ENCODE measurements around the gene C1orf21.
"Not testable (repeated sequence)": the region's sequence is repeated elsewhere in the genome, so short reads cannot be mapped to it uniquely, and the experiment has no call there.

Gene C1orf21, protein sequence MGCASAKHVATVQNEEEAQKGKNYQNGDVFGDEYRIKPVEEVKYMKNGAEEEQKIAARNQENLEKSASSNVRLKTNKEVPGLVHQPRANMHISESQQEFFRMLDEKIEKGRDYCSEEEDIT

DNA sequence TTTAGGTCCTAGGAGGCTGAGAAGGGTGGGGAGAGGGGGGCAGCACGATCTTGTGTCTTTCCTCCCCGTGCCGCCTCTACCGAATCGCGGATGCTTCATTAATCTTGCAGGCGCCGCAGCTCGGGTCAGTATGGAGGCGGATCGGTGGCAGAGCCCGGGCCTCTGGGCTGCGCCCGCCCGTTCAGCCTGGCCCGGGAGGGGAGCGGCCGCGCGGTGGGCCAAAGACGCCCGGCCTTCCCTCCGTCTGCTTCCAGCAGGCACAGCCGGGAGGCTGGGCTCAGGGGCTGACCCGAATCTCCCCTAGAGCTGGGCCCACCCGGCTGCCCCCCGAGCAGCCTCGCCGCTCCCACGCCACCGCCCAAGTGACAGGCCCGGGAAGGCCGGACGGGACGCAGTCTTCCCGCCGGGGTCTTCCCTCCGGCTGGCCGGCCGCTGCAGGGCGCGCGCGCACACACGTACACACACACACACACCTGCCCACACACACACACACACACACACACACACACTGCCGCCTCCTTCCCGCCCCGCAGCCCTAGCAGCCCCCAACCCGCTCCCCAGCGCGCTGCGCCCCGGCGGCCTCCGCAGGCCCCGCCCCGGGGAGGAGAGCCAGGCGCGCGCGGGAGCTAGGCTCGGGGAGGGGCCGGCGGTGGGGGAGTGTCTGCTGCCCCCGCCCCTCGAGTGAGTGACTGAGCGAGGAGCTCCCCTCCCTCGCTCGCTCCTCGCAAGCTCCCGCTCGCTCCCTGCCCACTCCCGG, at the start of gene C1orf21:
Gene C1orf21, plus strand, starts transcription at position 718 of the 757 bp plus-strand sequence. CDS start 90,481 bp downstream, outside the sequence.
- DNase-seq, result peak; percentile 95

DNA sequence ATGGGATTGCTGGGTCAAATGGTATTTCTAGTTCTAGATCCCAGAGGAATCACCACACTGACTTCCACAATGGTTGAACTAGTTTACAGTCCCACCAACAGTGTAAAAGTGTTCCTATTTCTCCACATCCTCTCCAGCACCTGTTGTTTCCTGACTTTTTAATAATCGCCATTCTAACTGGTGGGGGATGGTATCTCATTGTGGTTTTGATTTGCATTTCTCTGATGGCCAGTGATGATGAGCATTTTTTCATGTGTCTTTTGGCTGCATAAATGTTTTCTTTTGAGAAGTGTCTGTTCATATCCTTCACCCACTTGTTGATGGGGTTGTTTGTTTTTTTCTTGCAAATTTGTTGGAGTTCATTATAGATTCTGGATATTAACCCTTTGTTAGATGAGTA, 49.0 kb upstream of the C1orf21 start:
- not testable (repeated sequence) for DNase-seq

DNA sequence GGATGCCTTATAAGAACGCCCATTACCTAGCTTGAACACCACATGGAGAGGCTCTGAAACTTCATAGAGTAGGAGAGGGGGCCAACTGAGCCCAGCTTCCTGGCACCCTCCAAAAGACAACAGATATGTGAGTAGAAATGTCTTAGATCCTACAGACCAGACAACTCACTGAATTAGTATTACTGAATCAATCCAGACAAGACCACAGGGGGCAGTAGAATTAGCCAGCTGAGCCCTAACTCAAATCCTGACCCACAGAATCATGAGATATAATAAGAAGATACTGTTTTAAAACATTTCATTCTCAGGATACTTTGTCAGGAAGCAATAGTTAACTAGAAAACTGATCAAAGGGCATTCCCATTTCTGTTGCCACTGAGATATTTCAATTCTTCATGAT, 45.8 kb upstream of the C1orf21 start:
- no peak for DNase-seq

DNA sequence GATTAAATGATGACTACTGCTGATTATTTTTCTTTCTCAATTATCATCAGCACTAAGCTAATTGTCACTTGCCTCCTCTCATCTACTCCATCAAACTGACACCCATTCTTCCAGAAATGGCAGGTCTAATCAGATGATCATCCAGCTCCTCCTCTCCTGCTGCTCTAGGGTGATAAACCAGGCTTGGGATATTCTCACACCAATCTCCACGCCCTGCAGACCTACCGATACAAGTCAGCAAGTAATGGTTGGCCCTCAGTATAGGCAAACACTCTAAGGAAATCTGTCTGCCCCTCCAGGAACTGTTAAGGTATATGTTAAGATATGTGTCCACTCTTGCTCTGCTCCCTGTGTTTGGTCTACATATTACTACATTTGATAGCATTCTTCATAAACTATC, 36.3 kb upstream of the C1orf21 start:
- DNase-seq, result no peak

DNA sequence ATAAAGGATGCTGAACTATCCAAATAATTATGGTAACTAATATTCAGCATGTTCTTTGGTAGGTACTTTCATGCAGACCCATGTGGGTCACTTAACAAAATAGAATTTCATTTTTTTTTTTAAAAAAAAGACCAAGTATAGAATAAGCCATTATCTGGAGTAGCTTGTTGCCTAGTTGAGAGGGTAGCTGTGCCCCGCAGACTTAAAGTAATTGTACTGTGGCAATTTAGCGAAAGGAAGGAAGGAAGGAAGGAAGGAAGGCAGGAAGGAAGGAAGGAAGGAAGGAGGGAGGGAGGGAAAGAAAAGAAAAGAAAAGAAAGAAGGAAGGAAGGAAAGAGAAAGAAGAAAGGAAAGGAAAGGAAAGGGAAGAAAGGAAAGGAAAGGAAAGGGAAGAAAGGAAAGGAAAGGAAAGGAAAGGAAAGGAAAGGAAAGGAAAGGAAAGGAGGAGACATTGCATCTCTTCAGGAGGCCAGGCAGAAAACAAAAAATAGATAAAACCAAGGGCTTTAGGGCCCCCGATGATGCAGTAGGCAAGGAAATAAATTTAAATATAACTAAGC, 35.3 kb upstream of the C1orf21 start:
- no peak for DNase-seq

DNA sequence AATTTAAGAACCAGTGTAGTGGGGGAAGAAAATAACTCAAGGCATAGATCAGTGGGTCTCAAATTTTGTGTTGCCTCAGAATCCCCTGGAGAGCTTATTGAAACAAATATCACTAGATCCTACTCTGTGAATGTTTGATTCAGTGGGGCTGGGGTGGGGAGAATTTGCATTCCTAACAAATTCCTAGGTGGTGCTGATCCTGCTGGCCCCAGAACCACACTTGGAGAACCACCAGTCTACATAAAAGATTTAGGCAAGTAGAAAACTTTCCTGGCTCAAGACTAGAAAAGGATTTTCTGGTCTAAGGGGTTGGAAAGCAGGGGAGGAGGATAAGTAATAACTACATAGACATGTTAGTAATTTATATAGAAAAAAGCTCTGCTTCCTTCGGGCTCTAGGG, 34.1 kb upstream of the C1orf21 start:
- DNase-seq, result no peak

DNA sequence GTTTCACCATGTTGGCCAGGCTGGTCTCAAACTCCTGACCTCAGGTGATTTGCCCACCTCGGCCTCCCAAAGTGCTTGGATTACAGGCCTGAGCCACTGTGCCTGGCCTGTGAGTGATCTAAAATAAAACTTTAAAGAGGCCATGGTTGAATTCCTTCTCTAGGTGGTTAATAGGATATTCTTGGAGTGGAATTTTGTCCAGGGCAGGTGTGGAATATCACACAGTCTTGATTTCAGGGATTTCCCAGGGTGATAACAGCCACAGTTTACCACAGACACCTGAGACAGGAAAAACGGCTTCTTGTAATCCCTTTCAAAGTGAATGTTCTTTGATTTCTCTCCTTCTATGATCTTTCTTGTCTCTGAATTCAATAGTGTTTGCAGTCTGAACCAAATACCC, 32.1 kb upstream of the C1orf21 start:
- no peak for DNase-seq

DNA sequence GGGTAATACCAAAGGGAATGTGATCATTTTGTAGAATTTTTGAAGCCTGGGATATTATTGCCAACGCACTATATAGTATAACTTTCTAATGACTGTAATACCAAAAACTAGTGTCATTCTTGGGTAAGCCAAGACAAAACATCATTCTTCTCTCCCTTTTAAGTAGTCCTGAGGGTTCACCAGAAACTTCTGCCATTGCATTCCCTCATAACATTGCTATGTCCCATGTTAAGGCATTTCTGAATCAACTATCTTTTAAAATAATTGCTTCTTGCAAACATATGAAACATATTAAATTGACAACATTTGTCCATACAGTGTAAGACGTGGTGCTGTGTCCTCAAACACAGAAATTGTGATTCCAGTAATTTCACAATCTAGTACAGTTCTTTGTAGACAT, 29.9 kb upstream of the C1orf21 start:
- no peak for DNase-seq

DNA sequence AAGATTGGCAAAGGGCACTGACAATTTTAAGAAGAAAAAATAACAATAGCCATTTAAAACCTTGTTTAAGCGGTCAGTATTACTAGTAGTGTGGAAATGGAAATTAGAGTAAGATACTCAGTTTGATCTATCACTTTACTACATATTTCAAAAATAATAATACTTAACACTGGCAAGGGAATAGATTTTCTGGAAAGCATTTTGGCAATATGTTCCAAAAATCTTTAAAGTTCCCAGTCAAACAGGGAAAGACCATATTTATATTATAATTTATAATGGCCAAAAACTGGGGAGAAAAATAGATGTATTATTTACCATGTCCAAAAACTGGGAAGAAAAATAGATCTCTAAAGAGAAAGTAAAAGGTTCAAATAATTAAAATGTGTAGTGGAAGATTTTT, 28.6 kb upstream of the C1orf21 start:
- no peak for DNase-seq

DNA sequence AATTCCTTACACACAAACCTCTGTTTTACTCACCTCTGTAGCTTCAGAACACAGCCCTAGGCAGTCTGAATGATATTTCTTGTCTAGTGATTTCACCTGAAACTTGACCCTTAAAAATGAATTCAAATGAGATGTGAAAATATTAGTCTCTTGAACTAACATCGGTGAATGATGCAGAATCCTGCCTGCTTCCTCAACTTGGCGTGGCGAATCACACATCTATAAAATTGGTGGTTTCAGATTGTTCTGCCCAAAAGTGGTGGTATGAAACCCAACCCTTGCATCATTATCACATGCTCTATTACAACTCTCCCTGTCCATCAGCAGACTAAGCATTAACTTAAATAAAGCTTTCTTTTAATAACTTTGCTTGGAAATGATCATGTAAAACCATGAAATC, 26.9 kb upstream of the C1orf21 start:
- DNase-seq, result no peak

DNA sequence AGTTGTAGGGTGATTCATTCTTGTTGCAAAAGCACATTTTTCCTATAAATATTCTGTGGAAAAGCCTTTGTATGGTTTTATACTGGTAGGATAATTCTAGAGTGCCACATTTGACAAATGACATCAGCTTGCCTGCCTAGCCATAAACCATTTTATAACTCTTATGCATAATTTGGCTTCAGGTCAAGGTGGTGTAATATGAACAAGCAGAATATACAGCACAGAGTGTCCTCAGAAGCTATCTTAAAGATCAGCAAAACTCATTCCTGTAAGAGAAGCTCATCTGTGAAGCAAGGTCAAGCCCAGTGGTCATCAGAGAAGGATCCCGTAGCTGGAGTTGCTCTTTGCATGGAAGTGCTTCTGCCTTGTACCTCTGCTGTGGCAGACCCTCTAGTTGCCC, 24.0 kb upstream of the C1orf21 start:
- no peak for DNase-seq

DNA sequence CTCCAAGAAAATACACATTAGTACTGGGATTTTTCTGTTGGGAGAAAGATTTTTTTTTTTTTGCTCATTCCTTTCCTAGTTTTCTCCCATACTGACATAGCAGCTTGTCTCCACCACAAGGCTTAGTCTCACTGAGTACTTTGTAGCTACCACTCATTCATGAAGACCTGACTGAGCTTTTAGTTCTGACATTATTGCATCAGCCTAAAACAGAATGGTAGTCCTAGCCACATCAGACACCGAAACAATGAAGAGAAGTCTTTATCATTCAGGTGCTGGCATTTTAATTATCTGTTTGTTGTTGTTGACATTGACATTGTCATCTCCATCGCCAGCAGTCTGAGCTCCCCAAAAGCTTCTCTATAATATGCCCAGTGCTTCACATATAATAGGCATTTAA, 21.1 kb upstream of the C1orf21 start:
- no peak for DNase-seq

DNA sequence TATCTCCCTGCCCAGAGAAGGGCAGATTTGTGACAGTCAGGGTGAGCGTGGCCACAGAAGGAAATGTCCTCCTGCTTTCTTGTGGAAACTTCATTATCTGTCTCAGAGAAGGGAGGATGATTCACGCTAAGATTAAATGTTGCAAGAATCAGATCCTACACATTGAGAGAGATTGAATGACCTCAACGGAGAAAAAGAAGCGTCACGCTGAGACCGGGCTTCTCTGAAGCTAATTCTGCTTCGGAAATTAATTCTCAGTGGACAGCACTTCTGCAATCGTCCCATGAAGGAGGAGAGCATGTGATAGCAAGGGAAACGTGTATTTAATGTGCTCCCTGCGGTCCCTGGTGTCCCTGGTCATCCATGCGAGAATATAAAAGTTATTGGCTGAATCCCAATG, 19.8 kb upstream of the C1orf21 start:
- DNase-seq, result peak; percentile 21

DNA sequence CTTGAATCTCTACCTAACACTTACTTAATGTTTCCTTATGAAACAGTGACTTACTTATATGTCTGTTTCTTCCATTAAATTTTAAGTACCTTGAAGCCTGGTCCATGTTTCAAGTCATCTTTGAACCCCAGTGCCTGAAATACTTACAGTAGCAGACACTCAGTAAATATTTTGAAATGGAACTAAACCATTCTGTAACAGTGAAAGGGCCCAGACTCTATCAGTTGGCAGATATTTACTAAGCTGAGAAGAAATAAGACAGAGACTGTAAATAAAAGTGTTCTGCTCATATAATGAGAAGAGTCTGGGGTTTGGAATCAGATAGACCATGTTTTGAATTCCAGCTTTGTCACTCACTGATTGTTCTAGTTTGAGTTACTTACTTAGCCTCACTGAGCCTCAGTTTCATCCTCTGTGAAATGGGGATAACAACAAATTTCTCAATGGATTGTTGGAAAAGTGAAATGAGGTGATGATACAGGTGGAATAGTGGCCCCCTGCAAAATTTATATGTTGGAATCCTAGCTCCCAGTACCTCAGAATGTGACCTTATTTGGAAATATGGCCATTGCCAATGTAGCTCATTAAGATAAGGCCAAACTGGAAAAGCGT, 19.3 kb upstream of the C1orf21 start:
- DNase-seq, result no peak

DNA sequence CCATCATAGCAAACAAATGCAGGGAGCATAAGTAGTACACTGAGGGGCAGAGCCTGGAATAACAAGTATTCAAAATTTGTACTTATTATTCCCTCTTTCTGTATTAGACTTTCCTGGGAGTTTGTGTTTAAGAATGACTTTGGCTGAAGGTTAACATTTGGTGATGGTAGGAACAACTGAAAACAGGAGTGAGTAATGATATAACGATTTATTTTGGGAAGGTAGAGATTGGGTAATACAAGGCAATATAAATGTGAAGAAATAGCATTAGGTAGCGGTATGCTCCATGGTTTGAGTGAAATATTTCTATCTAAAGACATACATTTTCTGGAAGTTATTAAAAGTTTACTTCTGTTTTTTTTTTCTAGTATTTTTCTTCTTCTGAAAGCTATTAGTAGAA, 18.5 kb upstream of the C1orf21 start:
- DNase-seq, result no peak

DNA sequence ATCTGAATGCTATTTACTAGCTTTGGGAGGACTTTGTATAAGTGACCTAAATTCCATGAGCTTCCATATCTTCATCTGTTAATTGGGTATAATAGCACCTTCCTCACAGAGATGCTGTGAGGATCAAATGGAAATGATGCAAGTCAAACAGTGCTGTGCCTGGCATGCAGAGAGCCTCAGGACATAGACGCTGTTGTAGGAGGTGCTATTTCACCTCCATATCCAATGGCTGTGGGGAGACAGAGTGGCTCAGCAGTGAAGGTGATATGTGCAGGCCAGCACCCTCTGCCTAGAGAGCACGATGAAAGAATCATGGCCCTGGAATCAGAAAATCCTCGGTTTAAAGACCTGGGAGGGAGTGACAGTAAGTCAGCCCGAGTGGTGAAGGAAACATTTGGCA, 16.0 kb upstream of the C1orf21 start:
- DNase-seq, result no peak

DNA sequence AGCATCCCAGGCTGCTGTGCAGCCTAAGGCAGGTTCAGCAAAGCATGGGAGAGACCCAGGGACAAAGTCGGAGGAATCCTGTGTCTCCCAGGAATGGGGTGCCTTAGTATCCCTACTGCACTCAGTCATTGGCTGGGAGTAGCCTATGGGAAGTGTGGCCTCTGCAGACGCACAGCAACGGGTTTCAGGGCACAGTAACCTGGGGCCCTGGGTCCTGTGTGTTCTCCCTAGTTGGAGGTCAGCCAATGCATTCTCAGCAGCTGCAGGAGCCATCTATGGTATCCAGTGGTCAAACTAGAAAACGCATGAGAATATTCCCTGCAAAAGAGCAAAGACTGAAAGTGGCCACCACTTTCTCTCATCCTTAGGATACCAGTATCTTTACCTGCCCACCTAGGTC, 13.7 kb upstream of the C1orf21 start:
- no peak for DNase-seq

DNA sequence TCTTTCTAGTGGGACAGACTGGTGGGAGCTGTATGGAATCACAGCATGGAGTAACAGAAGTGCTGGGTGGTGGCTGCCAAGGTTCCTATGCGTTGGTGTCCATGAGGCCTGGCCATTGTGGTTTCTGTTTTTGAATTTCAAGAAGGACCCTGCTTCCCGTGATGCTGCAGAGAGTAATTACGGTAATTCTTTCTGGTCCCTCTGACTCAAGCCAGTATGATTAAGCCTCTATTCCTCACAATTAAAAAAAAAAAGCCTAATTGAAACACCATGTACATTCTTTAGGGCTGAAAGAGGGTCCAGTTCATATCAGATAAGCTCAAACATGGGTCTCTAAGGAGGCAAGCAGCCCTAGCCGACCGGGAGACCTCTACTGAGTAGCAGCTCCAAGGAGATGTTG, 10.5 kb upstream of the C1orf21 start:
- no peak for DNase-seq

DNA sequence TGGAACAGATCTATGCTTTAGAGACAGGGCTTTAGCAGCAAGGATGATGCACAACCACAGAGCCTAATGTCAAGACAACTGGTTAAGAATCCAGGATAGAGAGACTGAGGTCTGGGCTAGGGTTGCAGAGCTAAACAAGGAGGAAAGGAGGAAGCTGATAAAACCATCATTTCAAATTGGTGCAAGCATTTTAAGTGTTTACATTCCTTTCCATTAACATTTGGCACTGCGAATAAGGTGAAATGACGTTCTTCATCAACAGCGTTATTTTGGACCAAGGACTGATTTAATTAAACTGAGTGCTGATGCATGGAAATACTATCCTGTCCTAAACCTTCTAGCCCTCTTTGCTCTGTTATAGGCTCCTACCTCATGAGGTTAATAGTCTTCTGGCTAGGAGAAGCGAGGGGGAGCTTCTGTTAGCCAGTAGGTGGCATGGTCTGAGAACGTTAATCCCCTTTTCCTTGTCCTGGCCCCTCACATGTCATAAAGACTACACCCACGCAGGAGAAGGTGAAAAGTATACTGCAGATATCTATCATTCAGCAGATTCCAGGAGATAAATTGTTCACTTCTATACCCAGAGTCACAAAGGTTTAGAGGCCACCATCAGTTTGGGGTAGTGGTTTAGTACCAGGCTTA, 7.6 kb upstream of the C1orf21 start:
- DNase-seq, result no peak

DNA sequence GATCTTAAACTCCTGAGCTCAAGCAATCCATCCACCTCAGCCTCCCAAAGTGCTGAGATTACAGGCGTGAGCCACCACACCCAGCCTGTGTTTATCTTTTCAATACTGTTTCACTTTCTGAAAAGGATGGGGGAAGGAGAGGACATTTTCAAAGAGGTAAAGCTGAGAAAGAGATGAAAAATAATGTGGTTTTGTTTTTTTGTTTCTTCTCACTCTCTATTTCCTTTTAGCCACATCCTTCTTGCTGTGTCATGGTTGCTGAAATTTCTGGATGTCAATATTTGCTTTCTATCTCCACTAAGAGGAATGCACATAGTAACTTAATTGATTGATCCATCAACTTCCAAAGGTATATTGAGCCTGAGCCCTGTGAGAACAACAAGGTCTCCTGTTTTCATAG, 6.4 kb upstream of the C1orf21 start:
- no peak for DNase-seq

DNA sequence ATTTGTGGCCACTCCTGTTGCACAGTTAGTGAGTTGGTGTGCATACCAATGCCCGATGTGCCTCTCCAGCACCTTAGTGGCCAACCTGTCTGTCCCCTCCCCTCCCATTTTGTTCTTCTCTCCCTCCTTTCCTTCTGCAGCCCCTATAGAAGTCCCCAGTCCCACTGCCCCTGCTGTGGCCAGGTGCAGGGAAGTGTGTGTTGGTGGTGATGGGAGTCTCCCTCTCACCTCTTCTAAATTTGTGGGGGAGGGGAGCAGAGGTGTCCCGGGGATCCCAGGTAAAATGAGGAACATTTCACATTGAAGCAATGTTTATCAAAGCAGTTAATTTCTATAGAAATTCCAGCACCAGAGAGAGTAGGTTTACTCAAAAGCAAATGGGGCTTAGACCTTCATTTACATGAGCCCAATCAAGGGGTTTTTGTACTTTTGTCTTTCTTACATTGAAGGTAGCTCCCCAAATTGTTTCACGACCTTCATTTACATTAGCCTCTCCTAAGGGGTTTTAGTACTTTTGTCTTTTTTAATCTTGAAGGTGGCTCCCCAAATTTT, 3.0 kb upstream of the C1orf21 start:
- no peak for DNase-seq

DNA sequence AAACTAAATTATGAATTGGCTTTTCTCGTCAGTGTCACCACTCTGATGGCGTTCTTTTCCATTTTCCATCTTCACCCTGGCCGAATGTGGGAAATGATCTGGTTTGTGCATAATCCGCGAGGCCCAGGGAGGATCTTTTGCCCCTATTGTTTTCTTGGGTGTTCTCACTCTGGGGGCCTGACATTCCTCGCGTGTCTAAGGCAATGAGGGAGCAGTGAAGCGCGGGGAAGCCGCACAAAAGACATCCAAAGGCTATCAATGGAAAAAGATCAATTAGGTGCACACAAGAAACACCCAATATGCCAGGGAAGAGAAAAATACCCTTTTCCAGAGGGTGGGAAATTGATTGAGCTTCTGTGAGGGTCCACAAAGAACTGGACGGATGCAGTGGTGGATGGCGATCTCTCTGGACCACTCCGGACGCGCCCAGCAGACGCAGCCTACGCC, 941 bp upstream of the C1orf21 start:
- no peak for DNase-seq

DNA sequence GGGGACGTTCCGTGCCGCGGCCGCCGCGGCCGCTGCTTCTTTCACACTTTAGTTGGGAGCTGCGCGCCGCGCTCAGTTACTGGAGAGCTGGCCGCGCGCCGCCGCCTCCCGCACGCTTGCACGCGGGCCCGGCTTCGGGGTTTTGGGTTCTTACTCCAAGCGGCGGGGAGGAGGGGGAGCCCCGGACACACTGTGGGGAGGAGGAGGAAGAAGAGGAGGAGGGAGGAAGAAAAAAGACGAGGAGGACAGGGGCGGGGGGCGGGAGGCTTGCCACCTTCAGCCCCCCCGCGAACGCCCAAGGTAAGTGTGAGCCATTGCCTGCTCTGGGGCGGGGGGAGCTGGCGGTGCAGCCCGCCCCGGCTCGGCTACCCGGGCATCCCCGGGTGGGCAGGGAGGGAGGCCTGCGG, 243 bp downstream of the C1orf21 start:
- no peak for DNase-seq

All from retina (tissue), 1 donor.